BJ (cell line): Measurements from ENCODE around the gene PLIN5. TPM values are rescaled to one million over a fixed set of nuclear protein-coding genes. Genes with fewer than 3 reads are reported as not detected.
"Not testable (repeated sequence)": the region's sequence is repeated elsewhere in the genome, so short reads cannot be mapped to it uniquely, and the experiment has no call there.

Experiments used
- CTCF ChIA-PET: fragments of 350-600 bp; formaldehyde crosslinking; extraction: SDS; loops from one replicate; lab custom pipeline; 2021; ENCODE audit warnings: antibody characterized with exemption, inconsistent platforms; lab: Yijun Ruan, JAX
- POLR2A ChIA-PET: fragments of 300-600 bp; sonication (Branson Sonifier 250); formaldehyde crosslinking; extraction: SDS; loops from one replicate; lab custom pipeline; 2021; ENCODE audit warnings: antibody characterized with exemption; lab: Charles Lee
- DNase-seq: peaks from one replicate; pipeline ENCODE4 v3.0.0-alpha.2; 2011; ENCODE audit warnings: low read depth
- H3K27me3 ChIP-seq: 2 replicates; pipeline ENCODE4 v1.6.0; 2011; ENCODE audit warnings: low read length; ENCODE audit not compliant: control insufficient read depth, insufficient read depth
- H3K36me3 ChIP-seq: 2 replicates; pipeline ENCODE4 v1.5.1; 2011; ENCODE audit warnings: low read length; ENCODE audit not compliant: control insufficient read depth, insufficient read depth
- H3K4me3 ChIP-seq: 2 replicates; pipeline ENCODE4 v1.5.1; 2011; ENCODE audit warnings: low read depth, mild to moderate bottlenecking, control low read depth, low read length
- polyA plus RNA-seq: library from polyadenylated mRNA; depleted of rRNA; stranded (reverse); fragments of >200 nt; gene quantifications from 2 replicates; pipeline ENCODE4 v1.2.3, GENCODE V29; 2011
- TF ChIP-seq, protein P1 (sequence below): IDR thresholded peaks from 2 replicates; pipeline ENCODE4 v1.5.1; 2011; ENCODE audit warnings: low read depth, mild to moderate bottlenecking, control low read depth, inconsistent platforms, low read length, moderate library complexity; ENCODE audit not compliant: insufficient read depth

PLIN5 gene
- polyA plus RNA-seq, 1 experiment: not detected

DNA sequence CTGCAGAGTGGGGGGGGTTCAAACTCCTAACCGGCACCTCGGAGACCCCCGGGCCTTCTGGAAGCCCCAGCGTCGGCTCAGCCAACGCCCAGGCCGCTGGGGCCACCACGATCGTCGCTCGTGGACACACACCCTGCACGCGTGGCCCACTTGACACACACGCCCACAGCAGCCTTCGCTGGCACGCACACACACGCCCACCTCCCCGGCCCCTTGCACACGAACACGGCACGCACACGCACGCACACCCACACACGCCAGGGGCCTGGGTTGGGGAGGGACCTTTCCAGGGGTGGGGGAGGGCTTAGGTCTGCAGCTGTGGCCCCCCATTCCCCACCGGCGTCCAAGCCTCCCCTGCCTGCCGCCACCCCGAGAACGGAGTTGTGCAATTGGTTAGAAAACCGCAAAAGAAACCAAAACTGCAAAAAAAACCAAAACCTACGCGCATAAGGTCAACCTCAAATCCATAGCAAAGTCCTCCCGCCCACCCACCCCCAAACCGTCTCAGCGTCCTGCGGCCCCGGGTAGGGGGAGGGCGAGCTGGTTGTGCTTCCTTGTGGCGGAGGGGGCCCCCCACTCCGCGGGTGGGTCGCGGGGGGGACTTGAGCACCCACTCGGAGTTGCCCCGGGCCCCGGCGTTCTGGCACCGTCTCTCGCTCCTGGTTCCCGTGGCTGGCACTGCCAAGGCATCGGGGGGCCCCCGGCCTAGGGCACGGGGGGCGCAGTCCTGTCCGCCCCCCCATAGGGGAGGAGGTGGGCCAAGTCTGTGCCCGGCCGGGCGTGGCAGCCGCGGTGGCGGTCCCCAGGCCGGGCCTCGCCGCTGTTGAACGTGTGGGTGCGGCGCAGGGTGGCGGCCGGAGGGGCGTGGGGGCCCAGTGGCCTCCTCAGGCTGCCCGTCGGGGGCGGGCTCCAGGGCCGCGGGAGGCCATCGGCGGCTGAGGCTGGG is 8.1 kb upstream of the PLIN5 start:
- Histone ChIP-seq H3K4me3 (no peak overlapping the region), H3K27me3 (peaks cover 4% of the 10 kb centered on the region), H3K36me3 (no peaks in the 10 kb centered on the region)
- POLR2A ChIA-PET: no interaction called here
- no peak for DNase-seq
- TF ChIP-seq, protein P1, sequence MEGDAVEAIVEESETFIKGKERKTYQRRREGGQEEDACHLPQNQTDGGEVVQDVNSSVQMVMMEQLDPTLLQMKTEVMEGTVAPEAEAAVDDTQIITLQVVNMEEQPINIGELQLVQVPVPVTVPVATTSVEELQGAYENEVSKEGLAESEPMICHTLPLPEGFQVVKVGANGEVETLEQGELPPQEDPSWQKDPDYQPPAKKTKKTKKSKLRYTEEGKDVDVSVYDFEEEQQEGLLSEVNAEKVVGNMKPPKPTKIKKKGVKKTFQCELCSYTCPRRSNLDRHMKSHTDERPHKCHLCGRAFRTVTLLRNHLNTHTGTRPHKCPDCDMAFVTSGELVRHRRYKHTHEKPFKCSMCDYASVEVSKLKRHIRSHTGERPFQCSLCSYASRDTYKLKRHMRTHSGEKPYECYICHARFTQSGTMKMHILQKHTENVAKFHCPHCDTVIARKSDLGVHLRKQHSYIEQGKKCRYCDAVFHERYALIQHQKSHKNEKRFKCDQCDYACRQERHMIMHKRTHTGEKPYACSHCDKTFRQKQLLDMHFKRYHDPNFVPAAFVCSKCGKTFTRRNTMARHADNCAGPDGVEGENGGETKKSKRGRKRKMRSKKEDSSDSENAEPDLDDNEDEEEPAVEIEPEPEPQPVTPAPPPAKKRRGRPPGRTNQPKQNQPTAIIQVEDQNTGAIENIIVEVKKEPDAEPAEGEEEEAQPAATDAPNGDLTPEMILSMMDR: no peak
- CTCF ChIA-PET: interaction anchor here (1.5 kb wide), 1 partner anchor 18 kb away, joined by 4 read pairs; no protein-coding TSS in a partner anchor

DNA sequence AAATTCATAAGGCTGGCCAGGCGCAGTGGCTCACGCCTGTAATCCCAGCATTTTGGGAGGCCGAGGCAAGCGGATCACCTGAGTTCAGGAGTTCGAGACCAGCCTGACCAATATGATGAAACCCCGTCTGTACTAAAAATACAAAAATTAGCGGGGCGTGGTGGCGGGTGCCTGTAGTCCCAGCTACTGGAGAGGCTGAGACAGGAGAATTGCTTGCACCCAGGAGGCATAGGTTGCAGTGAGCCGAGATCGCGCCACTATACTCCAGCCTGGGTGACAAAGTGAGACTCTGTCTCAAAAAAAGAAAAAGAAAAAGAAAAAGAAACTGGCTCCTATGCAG is 6.8 kb upstream of the PLIN5 start:
- CTCF ChIA-PET: interaction anchor here (0.8 to 2.6 kb wide), 2 partner anchors 18 kb away, joined by 3 to 11 read pairs; partner anchors contain the start of gene SEMA6B
- DNase-seq, POLR2A ChIA-PET: not testable (repeated sequence)

DNA sequence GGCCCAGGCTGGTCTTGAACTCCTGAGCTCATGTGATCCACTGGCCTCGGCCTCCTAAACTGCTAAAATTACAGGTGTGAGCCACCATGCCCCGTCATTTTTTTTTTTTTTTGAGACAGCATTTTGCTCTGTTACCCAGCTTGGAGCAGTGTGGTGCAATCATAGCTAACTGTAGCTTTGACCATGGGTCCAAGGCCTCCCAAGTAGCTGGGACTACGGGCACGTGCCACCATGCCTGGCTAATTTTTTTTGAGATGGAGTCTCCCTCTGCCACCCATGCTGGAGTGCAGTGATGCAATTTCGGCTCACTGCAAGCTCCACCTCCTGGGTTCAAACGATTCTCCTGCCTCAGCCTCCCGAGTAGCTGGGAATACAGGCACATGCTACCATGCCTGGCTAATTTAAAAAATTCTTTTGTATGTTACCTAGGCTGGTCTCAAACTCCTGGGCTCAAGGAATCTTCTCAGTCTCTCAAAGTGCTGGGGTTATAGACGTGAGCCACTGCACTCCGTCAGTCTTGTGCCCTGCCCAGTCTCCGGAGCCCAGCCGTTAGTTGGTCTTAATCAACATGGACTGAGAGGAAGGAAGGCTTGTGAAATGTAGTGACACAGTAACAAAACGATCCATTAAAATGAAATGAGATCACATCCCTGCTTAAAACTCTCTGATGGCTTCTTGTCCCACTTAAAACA is 6.2 kb upstream of the PLIN5 start:
- Histone ChIP-seq H3K36me3 (no peaks in the 10 kb centered on the region), H3K27me3 (peaks cover 4% of the 10 kb centered on the region), H3K4me3 (no peak overlapping the region)
- DNase-seq: no peak
- ChIA-PET POLR2A (no interaction called here), CTCF (interaction anchor here (0.6 to 9.3 kb wide), 5 partner anchors 10 to 141 kb away, joined by 3 to 84 read pairs (median 3); partner anchors contain the start of genes SEMA6B and SH3GL1)
- TF ChIP-seq, protein P1: no peak

More for the DNA sequence above, 6.8 kb upstream of the PLIN5 start:
- not testable (repeated sequence) for H3K4me3 ChIP-seq, H3K27me3 ChIP-seq, H3K36me3 ChIP-seq

DNA sequence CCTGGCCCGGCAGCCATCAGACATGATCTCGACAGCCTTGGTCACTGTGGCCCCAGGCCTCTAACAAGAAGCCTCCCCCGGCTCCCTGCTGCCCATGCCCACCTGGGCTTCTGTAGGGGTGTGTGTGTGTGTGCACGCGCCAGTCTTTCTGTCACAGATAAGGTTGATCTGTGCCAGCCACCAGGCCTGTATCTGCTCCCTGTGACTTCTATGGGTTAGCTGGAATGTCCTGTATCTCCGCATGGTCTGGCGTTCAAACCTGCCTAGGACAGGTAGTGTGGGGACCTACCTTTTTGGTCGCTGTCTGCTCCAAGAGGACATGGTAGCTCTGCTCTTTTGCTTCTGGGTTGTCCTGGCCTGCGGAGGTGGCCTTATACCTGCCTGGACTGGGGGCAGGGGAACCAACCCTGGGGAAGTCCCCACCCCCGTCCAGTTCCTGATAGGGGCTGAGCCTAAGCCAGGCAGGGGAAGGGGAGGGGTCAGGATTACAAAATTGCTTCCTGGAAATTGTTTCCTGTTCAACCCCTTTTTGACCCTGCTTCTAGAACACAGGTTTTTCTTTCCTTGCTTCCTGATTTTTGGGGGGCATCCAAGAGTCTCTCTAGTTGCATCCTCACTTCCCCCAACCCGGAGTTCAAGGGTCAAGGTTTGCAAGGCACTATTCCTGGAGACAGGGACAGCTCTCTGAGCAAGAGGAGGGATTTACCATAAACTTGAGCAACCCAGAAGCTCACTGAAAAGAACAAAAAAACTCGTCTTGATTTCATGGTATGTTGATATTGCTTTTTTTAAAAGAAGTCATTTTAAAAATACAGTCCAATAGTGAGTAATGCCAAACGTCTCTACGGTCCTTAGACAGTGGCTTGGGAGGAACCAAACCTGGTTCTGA is 4.9 kb upstream of the PLIN5 start, which contains the start of gene LRG1:
LRG1 (minus strand) TSS at position 344 of the 889 bp plus-strand sequence; CDS start at position 321, 23 bp downstream.
- TF ChIP-seq, protein P1: no peak
- H3K4me3 ChIP-seq: no peak within 1 kb of the TSS
- H3K36me3 ChIP-seq: no peaks in the 10 kb centered on the region
- ChIA-PET POLR2A (no interaction called here), CTCF (interaction anchor here (0.5 to 9.3 kb wide), 5 partner anchors 11 to 140 kb away, joined by 3 to 84 read pairs (median 3); partner anchors contain the start of genes SEMA6B and SH3GL1)
- DNase-seq: no peak
- peaks cover 4% of the 10 kb centered on the region for H3K27me3 ChIP-seq

DNA sequence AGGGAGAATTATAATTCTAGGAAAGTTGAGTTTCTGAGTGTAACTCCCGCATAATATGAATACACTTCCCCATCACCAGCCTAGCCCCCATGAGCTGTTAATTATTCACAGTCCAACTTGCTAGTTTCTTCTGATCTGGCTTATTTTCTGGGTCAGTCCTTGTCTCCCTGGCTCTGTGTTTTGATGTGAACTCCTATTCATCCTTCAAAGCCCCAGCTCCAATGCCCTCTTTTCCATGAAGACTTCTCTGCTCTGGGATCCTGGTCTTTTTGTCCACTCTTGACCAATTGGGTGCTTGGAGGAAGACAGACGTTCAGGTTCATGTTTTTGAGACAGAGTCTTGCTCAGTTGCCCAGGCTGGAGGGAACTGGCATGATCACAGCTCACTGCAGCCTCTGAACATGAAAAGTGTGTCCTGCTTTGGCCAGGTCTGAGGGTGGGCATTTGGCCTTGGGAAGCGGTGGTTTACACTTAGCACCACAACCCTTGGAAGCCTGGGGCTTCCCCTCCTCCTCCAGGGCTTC is 4.2 kb upstream of the PLIN5 start:
- Histone ChIP-seq H3K4me3 (no peak overlapping the region), H3K36me3 (no peaks in the 10 kb centered on the region), H3K27me3 (peaks cover 7% of the 10 kb centered on the region)
- no peak for DNase-seq
- CTCF ChIA-PET: interaction anchor here (0.5 to 9.3 kb wide), 6 partner anchors 8 to 273 kb away, joined by 3 to 84 read pairs (median 4); partner anchors contain the start of gene SEMA6B
- POLR2A ChIA-PET: no interaction called here
- TF ChIP-seq, protein P1: no peak
